ENCODE results near the gene AP3B1.

GRCh38 chr5:78334811-78335210 lies 40.3 kb upstream of the AP3B1 start:
- no peak for TF ChIP-seq POLR2AphosphoS5 (IDR thresholded peaks at IDR 0.05; ENCODE audit: low read depth, low read length)
- TF ChIP-seq EP300 (IDR thresholded peaks at IDR 0.05; ENCODE audit: borderline replicate concordance in 1 of 2, low read depth in 1 of 2, low read length in 1 of 2), result no peak
- TF ChIP-seq CTCF (IDR thresholded peaks at IDR 0.05), result no peak
- no peak for TF ChIP-seq MAX (IDR thresholded peaks at IDR 0.05; ENCODE audit: low read depth)
- no peak for TF ChIP-seq TEAD4 (IDR thresholded peaks at IDR 0.05; ENCODE audit: borderline replicate concordance, insufficient read depth)
- TF ChIP-seq PBX3 (IDR thresholded peaks at IDR 0.05), result no peak
- TF ChIP-seq RAD21 (IDR thresholded peaks at IDR 0.05; ENCODE audit: low read length), result no peak
- no peak for TF ChIP-seq TAF1 (IDR thresholded peaks at IDR 0.05; ENCODE audit: borderline replicate concordance, low read depth, low read length)
